ENCODE results near the gene JAK1. TPM values are rescaled to one million over a fixed set of nuclear protein-coding genes. Genes with fewer than 3 reads are reported as not detected.

The JAK1 gene
- total RNA-seq, 3 donors from 2014 or later = 179 to 258 (median 196) TPM

DNA sequence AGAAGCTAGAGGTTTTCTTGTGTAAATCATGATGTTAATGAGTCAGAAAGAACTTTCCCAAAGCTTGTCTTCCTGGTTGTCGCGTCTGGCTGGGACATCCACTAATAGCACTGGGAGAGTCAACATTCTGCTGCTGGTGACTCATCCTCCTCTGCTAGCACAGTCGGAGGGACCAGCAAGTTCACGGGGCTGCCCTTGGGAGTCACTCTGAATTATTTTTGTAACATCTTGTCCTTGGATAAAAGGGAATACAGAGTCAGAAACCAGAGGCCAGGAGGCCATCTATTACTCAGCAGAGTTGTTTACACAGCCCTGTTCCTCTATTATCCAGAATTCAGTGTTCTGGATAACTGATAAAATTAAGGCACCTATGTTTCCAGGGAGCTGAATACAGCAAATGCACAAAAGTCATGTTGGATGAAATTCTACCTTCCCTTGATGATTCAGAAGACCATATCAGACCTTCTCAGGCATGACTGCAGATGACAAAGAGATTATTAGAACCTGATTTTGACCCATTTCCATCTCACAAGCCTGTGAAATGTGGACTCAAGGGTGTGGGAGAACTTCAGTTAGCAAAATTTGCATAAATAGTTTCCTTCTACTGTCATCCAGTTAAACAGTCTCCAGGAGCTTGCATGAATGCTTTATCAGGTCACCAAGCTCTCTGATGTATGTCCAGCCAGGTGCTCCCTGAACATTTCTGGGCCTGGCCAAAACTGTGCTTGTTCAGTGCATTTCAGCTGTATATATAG is 68.1 kb downstream of the JAK1 start:
- Histone ChIP-seq H3K27ac (peak overlapping the region; percentile 86 to 88), H3K4me3 (no peak overlapping the region), H3K9me3 (no peaks in the 10 kb centered on the region), H3K4me1 (peaks cover 0 to 11% of the 10 kb centered on the region in 2 donors), H3K36me3 (no peaks in the 10 kb centered on the region), H3K27me3 (no peaks in the 10 kb centered on the region)
- DNase-seq (ENCODE audit: low spot score in 2 of 2) = peak; percentile 67 to 83
- peak; percentile 48 to 91 (median 85) for TF ChIP-seq POLR2AphosphoS5 (IDR thresholded peaks at IDR 0.05)
- no peak for TF ChIP-seq POLR2A (IDR thresholded peaks at IDR 0.05)
- intact Hi-C loops (cut with DNase I; ENCODE audit: low total_unique reads) = no loop called here

- Histone ChIP-seq H3K36me3 (no peaks in the 10 kb centered on the region), H3K27ac (peak overlapping the region in 1 of 2 donors; percentile 68), H3K4me1 (peaks cover 0 to 18% of the 10 kb centered on the region in 2 donors), H3K27me3 (no peaks in the 10 kb centered on the region), H3K9me3 (no peaks in the 10 kb centered on the region), H3K4me3 (no peak overlapping the region)
- no peak for TF ChIP-seq POLR2AphosphoS5 (IDR thresholded peaks at IDR 0.05)
- no peak for TF ChIP-seq POLR2A (IDR thresholded peaks at IDR 0.05)
- TF ChIP-seq, protein P1, sequence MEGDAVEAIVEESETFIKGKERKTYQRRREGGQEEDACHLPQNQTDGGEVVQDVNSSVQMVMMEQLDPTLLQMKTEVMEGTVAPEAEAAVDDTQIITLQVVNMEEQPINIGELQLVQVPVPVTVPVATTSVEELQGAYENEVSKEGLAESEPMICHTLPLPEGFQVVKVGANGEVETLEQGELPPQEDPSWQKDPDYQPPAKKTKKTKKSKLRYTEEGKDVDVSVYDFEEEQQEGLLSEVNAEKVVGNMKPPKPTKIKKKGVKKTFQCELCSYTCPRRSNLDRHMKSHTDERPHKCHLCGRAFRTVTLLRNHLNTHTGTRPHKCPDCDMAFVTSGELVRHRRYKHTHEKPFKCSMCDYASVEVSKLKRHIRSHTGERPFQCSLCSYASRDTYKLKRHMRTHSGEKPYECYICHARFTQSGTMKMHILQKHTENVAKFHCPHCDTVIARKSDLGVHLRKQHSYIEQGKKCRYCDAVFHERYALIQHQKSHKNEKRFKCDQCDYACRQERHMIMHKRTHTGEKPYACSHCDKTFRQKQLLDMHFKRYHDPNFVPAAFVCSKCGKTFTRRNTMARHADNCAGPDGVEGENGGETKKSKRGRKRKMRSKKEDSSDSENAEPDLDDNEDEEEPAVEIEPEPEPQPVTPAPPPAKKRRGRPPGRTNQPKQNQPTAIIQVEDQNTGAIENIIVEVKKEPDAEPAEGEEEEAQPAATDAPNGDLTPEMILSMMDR (IDR thresholded peaks at IDR 0.05) = no peak
- intact Hi-C loops (cut with DNase I; ENCODE audit: low total_unique reads) = no loop called here
- DNase-seq (ENCODE audit: low spot score in 2 of 2) = no peak
These were observed 69.8 kb downstream of the JAK1 start for GRCh38 chr1:64896551-64896950.

GRCh38 chr1:64895500-64895899 is 70.8 kb downstream of the JAK1 start:
- no peak for TF ChIP-seq POLR2AphosphoS5 (IDR thresholded peaks at IDR 0.05)
- no peak for TF ChIP-seq POLR2A (IDR thresholded peaks at IDR 0.05)
- TF ChIP-seq, protein P1 (IDR thresholded peaks at IDR 0.05) = no peak
- DNase-seq (ENCODE audit: low spot score in 2 of 2) = no peak
- Histone ChIP-seq H3K27me3 (no peaks in the 10 kb centered on the region), H3K9me3 (no peaks in the 10 kb centered on the region), H3K4me3 (no peak overlapping the region), H3K4me1 (peaks cover 0 to 18% of the 10 kb centered on the region in 2 donors), H3K36me3 (no peaks in the 10 kb centered on the region), H3K27ac (no peak overlapping the region)
- intact Hi-C loops (cut with DNase I; ENCODE audit: low total_unique reads) = no loop called here

DNA sequence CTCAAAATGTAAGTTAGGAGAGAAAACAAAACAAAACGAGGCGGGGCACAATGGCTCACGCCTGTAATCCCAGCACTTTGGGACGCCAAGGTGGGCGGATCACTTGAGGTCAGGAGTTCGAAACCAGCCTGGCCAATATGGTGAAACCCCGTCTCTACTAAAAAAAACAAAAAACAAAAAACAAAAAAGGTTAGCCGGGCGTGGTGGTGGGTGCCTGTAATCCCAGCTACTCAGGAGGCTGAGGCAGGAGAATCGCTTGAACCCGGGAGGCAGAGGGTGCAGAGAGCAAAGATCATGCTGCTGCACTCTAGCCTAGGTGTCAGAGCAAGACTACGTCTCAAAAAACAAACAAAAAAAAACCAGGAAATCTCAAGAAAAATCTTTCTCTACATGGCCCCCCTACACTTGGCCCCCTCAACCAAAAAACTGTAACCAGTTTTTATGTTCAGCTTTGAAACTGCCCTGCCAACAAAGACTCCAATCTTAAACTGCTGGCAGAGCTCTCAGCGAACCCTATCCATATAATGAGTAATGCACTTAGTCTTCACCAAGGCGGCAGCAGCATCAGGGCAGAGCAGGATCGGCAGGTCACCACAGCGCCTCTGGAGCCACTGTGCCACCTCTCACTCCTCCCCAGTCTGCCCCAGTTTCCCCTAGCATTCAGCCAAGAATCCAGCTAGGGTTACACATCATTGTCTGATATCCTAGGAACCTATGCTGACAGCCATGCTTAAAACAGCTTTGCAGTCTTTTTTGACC is 71.7 kb downstream of the JAK1 start:
- peak overlapping the region in 1 of 2 donors; percentile 6 for H3K27ac ChIP-seq
- no peak for DNase-seq (ENCODE audit: low spot score in 2 of 2)
- no peaks in the 10 kb centered on the region for H3K27me3 ChIP-seq
- no peaks in the 10 kb centered on the region for H3K9me3 ChIP-seq
- H3K36me3 ChIP-seq = no peaks in the 10 kb centered on the region
- intact Hi-C loops (cut with DNase I; ENCODE audit: low total_unique reads) = no loop called here
- H3K4me1 ChIP-seq = peaks cover 0 to 18% of the 10 kb centered on the region in 2 donors
- no peak overlapping the region for H3K4me3 ChIP-seq
- TF ChIP-seq, protein P1 (IDR thresholded peaks at IDR 0.05) = no peak
- no peak for TF ChIP-seq POLR2AphosphoS5 (IDR thresholded peaks at IDR 0.05)
- no peak for TF ChIP-seq POLR2A (IDR thresholded peaks at IDR 0.05)

GRCh38 chr1:64893921-64894320 is 72.4 kb downstream of the JAK1 start:
- no peaks in the 10 kb centered on the region for H3K36me3 ChIP-seq
- no peaks in the 10 kb centered on the region for H3K27me3 ChIP-seq
- H3K9me3 ChIP-seq = no peaks in the 10 kb centered on the region
- H3K4me3 ChIP-seq = no peak overlapping the region
- TF ChIP-seq POLR2AphosphoS5 (IDR thresholded peaks at IDR 0.05) = no peak
- TF ChIP-seq, protein P1 (IDR thresholded peaks at IDR 0.05) = no peak
- TF ChIP-seq POLR2A (IDR thresholded peaks at IDR 0.05) = no peak
- peak overlapping the region in 1 of 2 donors; percentile 13 for H3K27ac ChIP-seq
- intact Hi-C loops (cut with DNase I; ENCODE audit: low total_unique reads) = no loop called here
- H3K4me1 ChIP-seq = peaks cover 0 to 17% of the 10 kb centered on the region in 2 donors
- DNase-seq (ENCODE audit: low spot score in 2 of 2) = no peak

All from breast epithelium (tissue), 4 donors.